ENCODE results near the gene WWOX. TPM values are rescaled to one million over a fixed set of nuclear protein-coding genes. Genes with fewer than 3 reads are reported as not detected.

WWOX gene
- total and polyA plus RNA-seq, 2 of the 13 experiments (the other 11 are each of a cell fraction or from before 2014, with no cell fraction given) = 9.1 to 37.4 TPM

- intact Hi-C loops (cut with micrococcal nuclease; ENCODE audit: unreplicated experiment) = no loop called here
- FAIRE-seq (no peak), ATAC-seq (no peak), DNase-seq (ENCODE audit: low spot score) (no peak)
- no peaks in the 10 kb centered on the region for H3K36me3 ChIP-seq (replicated peaks in 1 of 2; ENCODE audit: control insufficient read depth in 1 of 2, insufficient read depth in 2 of 2, low read length in 2 of 2)
- no peak overlapping the region for H2AFZ ChIP-seq (ENCODE audit: low read length)
- CTCF ChIA-PET (ENCODE audit: low intra/inter-chr PET ratio, low total read pairs) = no interaction called here
- no peak overlapping the region for H3K9ac ChIP-seq (ENCODE audit: insufficient read depth, low read depth, low read length)
- H3K27ac ChIP-seq (ENCODE audit: extremely low read length, insufficient read depth, low read length) = no peak overlapping the region
- H3K4me3 ChIP-seq (replicated peaks in 1 of 3; ENCODE audit: insufficient read depth in 1 of 3, low read depth in 2 of 3, low read length in 3 of 3) = no peak overlapping the region
- H3K9me3 ChIP-seq (ENCODE audit: low read length) = no peaks in the 10 kb centered on the region
- H3K79me2 ChIP-seq (ENCODE audit: insufficient read depth, low read length) = no peaks in the 10 kb centered on the region
- no peaks in the 10 kb centered on the region for H3K4me1 ChIP-seq (ENCODE audit: insufficient read depth, low read length)
- BruUV-seq (replicated peaks) = no TSS peak
- in situ Hi-C loops (cut with HindIII; ENCODE audit: extremely low pct_ligation_motif_present, low pct_unique_long_range_greater_than_20kb) = no loop called here
- TF ChIP-seq MBNL3 (CRISPR knock-in tag; conservative IDR thresholded peaks at IDR 0.05) (no peak), ZNF678 (CRISPR knock-in tag; IDR thresholded peaks at IDR 0.05) (no peak)
- H3K4me2 ChIP-seq (ENCODE audit: low read depth, low read length) = no peak overlapping the region
- POLR2A ChIA-PET = no interaction called here
- H3K27me3 ChIP-seq (ENCODE audit: control insufficient read depth in 1 of 2, insufficient read depth in 2 of 2, low read length in 2 of 2) = no peaks in the 10 kb centered on the region
- H4K20me1 ChIP-seq (ENCODE audit: insufficient read depth, low read length) = no peaks in the 10 kb centered on the region
Measured at GRCh38 chr16:78878570-78878969, 779.1 kb downstream of the WWOX start.

GRCh38 chr16:78879011-78879410, 779.6 kb downstream of the WWOX start:
- no peak for FAIRE-seq
- no peaks in the 10 kb centered on the region for H3K9me3 ChIP-seq (ENCODE audit: low read length)

More at GRCh38 chr16:78879011-78879410, 779.6 kb downstream of the WWOX start:
- no peak overlapping the region for H3K9ac ChIP-seq (ENCODE audit: insufficient read depth, low read depth, low read length)
- BruUV-seq (replicated peaks) = no TSS peak
- DNase-seq (ENCODE audit: low spot score) (no peak), ATAC-seq (no peak)
- intact Hi-C loops (cut with micrococcal nuclease; ENCODE audit: unreplicated experiment) = no loop called here
- TF ChIP-seq TBX2 (CRISPR knock-in tag; IDR thresholded peaks at IDR 0.05; ENCODE audit: borderline replicate concordance) (no peak), FOXA3 (CRISPR knock-in tag; IDR thresholded peaks at IDR 0.05) (no peak), MYNN (CRISPR knock-in tag; IDR thresholded peaks at IDR 0.05; ENCODE audit: low read depth) (no peak), ZNF547 (CRISPR knock-in tag; IDR thresholded peaks at IDR 0.05) (no peak), MIER3 (CRISPR knock-in tag; IDR thresholded peaks at IDR 0.05; ENCODE audit: borderline replicate concordance) (no peak), ZSCAN30 (CRISPR knock-in tag; IDR thresholded peaks at IDR 0.05) (no peak), ZNF670 (CRISPR knock-in tag; IDR thresholded peaks at IDR 0.05; ENCODE audit: borderline replicate concordance) (no peak), SOX5 (CRISPR knock-in tag; IDR thresholded peaks at IDR 0.05; ENCODE audit: borderline replicate concordance) (no peak), SKI (IDR thresholded peaks at IDR 0.05; ENCODE audit: partially characterized antibody) (no peak), YEATS4 (CRISPR knock-in tag; IDR thresholded peaks at IDR 0.05; ENCODE audit: borderline replicate concordance) (no peak), XRCC5 (optimal IDR thresholded peaks at IDR 0.05; ENCODE audit: low read length) (no peak), NFE2 (CRISPR knock-in tag; IDR thresholded peaks at IDR 0.05) (no peak), HBP1 (CRISPR knock-in tag; IDR thresholded peaks at IDR 0.05; ENCODE audit: low read depth) (no peak), ZMAT5 (CRISPR knock-in tag; IDR thresholded peaks at IDR 0.05; ENCODE audit: borderline replicate concordance, low read depth) (no peak), RORA (CRISPR knock-in tag; IDR thresholded peaks at IDR 0.05) (no peak)
- no peak overlapping the region for H3K4me3 ChIP-seq (replicated peaks in 1 of 3; ENCODE audit: insufficient read depth in 1 of 3, low read depth in 2 of 3, low read length in 3 of 3)
- H3K4me2 ChIP-seq (ENCODE audit: low read depth, low read length) = no peak overlapping the region
- no peaks in the 10 kb centered on the region for H4K20me1 ChIP-seq (ENCODE audit: insufficient read depth, low read length)
- H3K27me3 ChIP-seq (ENCODE audit: control insufficient read depth in 1 of 2, insufficient read depth in 2 of 2, low read length in 2 of 2) = no peaks in the 10 kb centered on the region
- in situ Hi-C loops (cut with HindIII; ENCODE audit: extremely low pct_ligation_motif_present, low pct_unique_long_range_greater_than_20kb) = no loop called here
- H3K4me1 ChIP-seq (ENCODE audit: insufficient read depth, low read length) = no peaks in the 10 kb centered on the region
- ChIA-PET POLR2A (no interaction called here), CTCF (ENCODE audit: low intra/inter-chr PET ratio, low total read pairs) (no interaction called here)
- 27% methylated on average over 5 of the region's 5 CpGs for WGBS (ENCODE audit: low lambda C conversion rate)
- H3K36me3 ChIP-seq (replicated peaks in 1 of 2; ENCODE audit: control insufficient read depth in 1 of 2, insufficient read depth in 2 of 2, low read length in 2 of 2) = no peaks in the 10 kb centered on the region
- no peak overlapping the region for H2AFZ ChIP-seq (ENCODE audit: low read length)
- H3K27ac ChIP-seq (ENCODE audit: extremely low read length, insufficient read depth, low read length) = no peak overlapping the region
- no peaks in the 10 kb centered on the region for H3K79me2 ChIP-seq (ENCODE audit: insufficient read depth, low read length)
